ENCODE data around the gene NAPB. TPM values are rescaled to one million over a fixed set of nuclear protein-coding genes. Genes with fewer than 3 reads are reported as not detected.

NAPB gene
- total RNA-seq, 1 donor from 2014 or later, result 13.1 TPM

- no peaks in the 10 kb centered on the region for H3K27me3 ChIP-seq (ENCODE audit: insufficient read depth, low read length)
- no peaks in the 10 kb centered on the region for H3K36me3 ChIP-seq (ENCODE audit: insufficient read depth, low read length)
- H3K4me1 ChIP-seq (ENCODE audit: insufficient read depth, low read length), result no peaks in the 10 kb centered on the region
- peaks cover 90% of the 10 kb centered on the region for H3K79me2 ChIP-seq (ENCODE audit: insufficient read depth, low read length)
- DNase-seq (ENCODE audit: low read depth), result no peak
- H3K4me3 ChIP-seq (ENCODE audit: insufficient read depth, low read depth, low read length), result no peak overlapping the region
- FAIRE-seq, result no peak
- H3K9me3 ChIP-seq (ENCODE audit: insufficient read depth, low read depth, low read length), result no peaks in the 10 kb centered on the region
- H3K27me3 Mint-ChIP-seq (ENCODE audit: low read depth, unreplicated experiment), result no peaks in the 10 kb centered on the region
- H3K27ac ChIP-seq (ENCODE audit: low read depth, low read length), result no peak overlapping the region
- no peak overlapping the region for H3K4me3 Mint-ChIP-seq (ENCODE audit: unreplicated experiment)
- TF ChIP-seq CTCF (IDR thresholded peaks at IDR 0.05; ENCODE audit: insufficient read depth, low read depth, low read length), result no peak
- no peak for TF ChIP-seq EZH2 (IDR thresholded peaks at IDR 0.05; ENCODE audit: insufficient read depth, low read length)
- peaks cover 49% of the 10 kb centered on the region for H4K20me1 ChIP-seq (ENCODE audit: insufficient read depth, low read length)
- no peak overlapping the region for H3K27ac Mint-ChIP-seq (ENCODE audit: unreplicated experiment)
- H3K9me3 Mint-ChIP-seq (ENCODE audit: unreplicated experiment), result no peaks in the 10 kb centered on the region
- H2AFZ ChIP-seq (ENCODE audit: low read depth, low read length), result no peak overlapping the region
- H3K36me3 Mint-ChIP-seq (ENCODE audit: low read depth, unreplicated experiment), result no peaks in the 10 kb centered on the region
- peaks cover 26% of the 10 kb centered on the region for H3K4me1 Mint-ChIP-seq (ENCODE audit: low read depth, unreplicated experiment)
- H3K9ac ChIP-seq (ENCODE audit: low read length), result no peak overlapping the region
- no peak overlapping the region for H3K4me2 ChIP-seq (ENCODE audit: low read length)
Measured at GRCh38 chr20:23415555-23415954, 5.7 kb downstream of the NAPB start.

DNA sequence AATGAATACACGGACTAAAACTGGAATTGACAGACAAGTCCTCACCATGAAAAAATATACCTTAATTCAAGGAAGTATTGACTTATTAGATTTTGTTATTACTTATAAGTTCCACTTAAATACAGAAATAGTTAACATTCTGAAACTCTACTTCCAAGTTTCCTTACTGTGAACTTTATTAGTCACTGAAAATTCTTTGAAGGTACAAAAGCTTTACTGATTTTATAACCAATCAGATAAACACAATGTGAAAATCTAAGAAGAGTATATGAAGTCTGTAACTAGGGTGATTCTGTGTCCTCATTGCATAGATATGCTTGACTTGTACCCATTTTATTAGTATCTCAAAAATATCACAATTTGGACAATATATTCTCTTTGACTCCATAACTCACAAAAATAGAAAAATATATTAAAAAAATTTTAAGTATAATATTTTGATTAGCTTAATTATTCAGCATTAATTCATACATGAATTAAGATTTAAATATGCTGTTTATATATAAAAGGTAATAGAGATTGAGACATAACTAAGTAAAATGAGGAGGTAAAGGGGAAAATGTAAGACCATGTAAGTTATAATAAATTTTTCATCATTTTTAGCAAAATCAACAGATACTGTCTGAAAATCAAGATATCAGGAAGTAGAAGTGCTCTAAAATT, 6.6 kb downstream of the NAPB start:
- FAIRE-seq (no peak), DNase-seq (ENCODE audit: low read depth) (no peak)
- no peak for TF ChIP-seq CTCF (IDR thresholded peaks at IDR 0.05; ENCODE audit: insufficient read depth, low read depth, low read length)
- TF ChIP-seq EZH2 (IDR thresholded peaks at IDR 0.05; ENCODE audit: insufficient read depth, low read length), result no peak
- peaks cover 57% of the 10 kb centered on the region for H4K20me1 ChIP-seq (ENCODE audit: insufficient read depth, low read length)
- Mint-ChIP-seq H3K27me3 (ENCODE audit: low read depth, unreplicated experiment) (no peaks in the 10 kb centered on the region), H3K4me1 (ENCODE audit: low read depth, unreplicated experiment) (peaks cover 23% of the 10 kb centered on the region), H3K36me3 (ENCODE audit: low read depth, unreplicated experiment) (no peaks in the 10 kb centered on the region), H3K9me3 (ENCODE audit: unreplicated experiment) (no peaks in the 10 kb centered on the region), H3K27ac (ENCODE audit: unreplicated experiment) (no peak overlapping the region), H3K4me3 (ENCODE audit: unreplicated experiment) (no peak overlapping the region)
- no peaks in the 10 kb centered on the region for H3K4me1 ChIP-seq (ENCODE audit: insufficient read depth, low read length)
- no peak overlapping the region for H3K27ac ChIP-seq (ENCODE audit: low read depth, low read length)
- H3K4me2 ChIP-seq (ENCODE audit: low read length), result no peak overlapping the region
- no peak overlapping the region for H2AFZ ChIP-seq (ENCODE audit: low read depth, low read length)
- no peaks in the 10 kb centered on the region for H3K36me3 ChIP-seq (ENCODE audit: insufficient read depth, low read length)
- no peaks in the 10 kb centered on the region for H3K9me3 ChIP-seq (ENCODE audit: insufficient read depth, low read depth, low read length)
- H3K9ac ChIP-seq (ENCODE audit: low read length), result no peak overlapping the region
- no peak overlapping the region for H3K4me3 ChIP-seq (ENCODE audit: insufficient read depth, low read depth, low read length)
- peaks cover 97% of the 10 kb centered on the region for H3K79me2 ChIP-seq (ENCODE audit: insufficient read depth, low read length)
- H3K27me3 ChIP-seq (ENCODE audit: insufficient read depth, low read length), result no peaks in the 10 kb centered on the region

DNA sequence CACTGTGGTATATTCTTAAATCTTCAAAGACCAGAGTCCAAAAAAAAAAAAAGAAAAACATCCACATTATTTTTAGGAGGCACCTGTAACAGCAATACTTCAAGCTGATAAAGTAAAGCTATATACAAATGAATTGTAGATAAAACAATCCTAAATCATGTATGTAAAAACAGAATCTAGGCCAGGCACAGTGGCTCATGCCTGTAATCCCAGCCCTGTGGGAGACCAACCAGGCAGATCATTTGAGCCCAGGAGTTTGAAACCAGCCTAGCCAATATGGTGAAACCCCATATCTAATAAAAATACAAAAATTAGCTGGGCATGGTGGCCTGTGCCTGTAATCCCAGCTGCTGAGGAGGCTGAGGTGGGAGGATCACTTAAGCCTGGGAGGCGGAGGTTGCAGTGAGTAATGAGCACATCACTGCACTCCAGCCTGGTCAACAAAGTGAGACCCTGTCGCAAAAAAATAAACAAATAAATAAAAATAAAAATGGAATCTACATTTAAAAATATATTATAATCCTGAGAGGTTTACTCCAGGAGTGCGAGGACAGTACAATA, 7.3 kb downstream of the NAPB start:
- peaks cover 22% of the 10 kb centered on the region for H3K4me1 Mint-ChIP-seq (ENCODE audit: low read depth, unreplicated experiment)
- Histone ChIP-seq H3K27ac (ENCODE audit: low read depth, low read length) (no peak overlapping the region), H3K9ac (ENCODE audit: low read length) (no peak overlapping the region), H3K4me3 (ENCODE audit: insufficient read depth, low read depth, low read length) (no peak overlapping the region), H2AFZ (ENCODE audit: low read depth, low read length) (no peak overlapping the region), H4K20me1 (ENCODE audit: insufficient read depth, low read length) (peaks cover 62% of the 10 kb centered on the region), H3K79me2 (ENCODE audit: insufficient read depth, low read length) (peaks cover 97% of the 10 kb centered on the region), H3K9me3 (ENCODE audit: insufficient read depth, low read depth, low read length) (no peaks in the 10 kb centered on the region), H3K4me2 (ENCODE audit: low read length) (no peak overlapping the region), H3K36me3 (ENCODE audit: insufficient read depth, low read length) (no peaks in the 10 kb centered on the region), H3K27me3 (ENCODE audit: insufficient read depth, low read length) (no peaks in the 10 kb centered on the region), H3K4me1 (ENCODE audit: insufficient read depth, low read length) (no peaks in the 10 kb centered on the region)
- no peak overlapping the region for H3K27ac Mint-ChIP-seq (ENCODE audit: unreplicated experiment)
- FAIRE-seq (no peak), DNase-seq (ENCODE audit: low read depth) (no peak)
- no peak for TF ChIP-seq EZH2 (IDR thresholded peaks at IDR 0.05; ENCODE audit: insufficient read depth, low read length)
- no peak for TF ChIP-seq CTCF (IDR thresholded peaks at IDR 0.05; ENCODE audit: insufficient read depth, low read depth, low read length)
- no peaks in the 10 kb centered on the region for H3K27me3 Mint-ChIP-seq (ENCODE audit: low read depth, unreplicated experiment)
- H3K36me3 Mint-ChIP-seq (ENCODE audit: low read depth, unreplicated experiment), result no peaks in the 10 kb centered on the region
- no peaks in the 10 kb centered on the region for H3K9me3 Mint-ChIP-seq (ENCODE audit: unreplicated experiment)
- no peak overlapping the region for H3K4me3 Mint-ChIP-seq (ENCODE audit: unreplicated experiment)

All from astrocyte (in vitro differentiated cells and primary cell).